GM21390 (cell line): Measurements from ENCODE around the gene BMP8B.
A peak's percentile ranks its signal among the peaks of the same experiment; 100 is the strongest.

Experiments
- ATAC-seq: cut with Tn5 transposase; IDR thresholded peaks from one replicate; pipeline ENCODE4 v1.9.1; 2021; ENCODE audit not compliant: unreplicated experiment

Gene BMP8B

GRCh38 chr1:39760074-39761008, 28.3 kb downstream of the BMP8B start:
- no peak for ATAC-seq

GRCh38 chr1:39759436-39759726, 29.3 kb downstream of the BMP8B start:
- no peak for ATAC-seq

- no peak for ATAC-seq
Observed at GRCh38 chr1:39758556-39759435, 29.9 kb downstream of the BMP8B start.

- ATAC-seq: no peak
Observed at GRCh38 chr1:39757501-39757900, 31.2 kb downstream of the BMP8B start.

GRCh38 chr1:39755965-39756659, 32.6 kb downstream of the BMP8B start:
- ATAC-seq: no peak

GRCh38 chr1:39754906-39755504, 33.7 kb downstream of the BMP8B start:
- no peak for ATAC-seq

GRCh38 chr1:39754026-39754570, 34.6 kb downstream of the BMP8B start:
- no peak for ATAC-seq

GRCh38 chr1:39753132-39754025, 35.3 kb downstream of the BMP8B start:
- no peak for ATAC-seq

GRCh38 chr1:39752703-39753102, 36.0 kb downstream of the BMP8B start:
- no peak for ATAC-seq

GRCh38 chr1:39751595-39751994, 37.1 kb downstream of the BMP8B start:
- no peak for ATAC-seq

GRCh38 chr1:39745016-39745670, 43.5 kb downstream of the BMP8B start:
- ATAC-seq: no peak

- peak; percentile 88 for ATAC-seq
Observed at GRCh38 chr1:39738622-39739366, 49.9 kb downstream of the BMP8B start, which contains the start of gene PPIE. PPIE (plus strand) TSS chr1:39738882; CDS start chr1:39738901, 19 bp downstream.

GRCh38 chr1:39737546-39738169, 51.0 kb downstream of the BMP8B start:
- ATAC-seq: no peak

GRCh38 chr1:39735731-39736130, 52.9 kb downstream of the BMP8B start:
- no peak for ATAC-seq

GRCh38 chr1:39733161-39733560, 55.5 kb downstream of the BMP8B start:
- ATAC-seq: no peak

- ATAC-seq: no peak
Observed at GRCh38 chr1:39732730-39733129, 55.9 kb downstream of the BMP8B start.

GRCh38 chr1:39729842-39730241, 58.8 kb downstream of the BMP8B start:
- ATAC-seq: no peak

- no peak for ATAC-seq
Observed at GRCh38 chr1:39729030-39729429, 59.6 kb downstream of the BMP8B start.
